Hepatocyte (in vitro differentiated cells): ENCODE results near the gene VSIG10L2. TPM values are rescaled to one million over a fixed set of nuclear protein-coding genes. Genes with fewer than 3 reads are reported as not detected.

Experiments
- DNase-seq: peaks from one replicate; pipeline ENCODE4 v3.0.0-alpha.2; 2016; ENCODE audit warnings: low spot score
- H2AFZ ChIP-seq: fragments of 200-600 bp; sonication (generic); 2 replicates; pipeline ENCODE4 v1.6.0; 2016; ENCODE audit warnings: antibody characterized with exemption, mild to moderate bottlenecking
- H3K27ac ChIP-seq: fragments of 200-600 bp; sonication (generic); 2 replicates; pipeline ENCODE4 v1.5.1; 2016; ENCODE audit warnings: mild to moderate bottlenecking
- H3K27me3 ChIP-seq: fragments of 200-600 bp; sonication (generic); 2 replicates; pipeline ENCODE4 v1.6.1; 2016
- H3K36me3 ChIP-seq: fragments of 200-600 bp; sonication (generic); replicated peaks from 2 replicates; pipeline ENCODE4 v1.5.1; 2016; ENCODE audit warnings: low read depth; ENCODE audit not compliant: insufficient read depth
- H3K4me1 ChIP-seq: fragments of 200-600 bp; sonication (generic); 2 replicates; pipeline ENCODE4 v1.5.1; 2016; ENCODE audit warnings: mild to moderate bottlenecking, moderate library complexity; ENCODE audit not compliant: insufficient read depth
- H3K4me2 ChIP-seq: fragments of 200-600 bp; sonication (generic); 2 replicates; pipeline ENCODE4 v1.6.0; 2016
- H3K4me3 ChIP-seq: fragments of 200-600 bp; sonication (generic); 2 replicates; pipeline ENCODE4 v1.5.1; 2016; ENCODE audit warnings: mild to moderate bottlenecking
- H3K79me2 ChIP-seq: fragments of 200-600 bp; sonication (generic); 2 replicates; pipeline ENCODE4 v1.6.0; 2017; ENCODE audit warnings: mild to moderate bottlenecking
- H3K9me2 ChIP-seq: fragments of 200-600 bp; sonication (generic); replicated peaks from 2 replicates; pipeline ENCODE4 v1.6.0; 2017; ENCODE audit warnings: mild to moderate bottlenecking; ENCODE audit not compliant: insufficient read depth
- H3K9me3 ChIP-seq: fragments of 200-600 bp; sonication (generic); 2 replicates; pipeline ENCODE4 v1.5.1; 2016; ENCODE audit warnings: low read depth, mild to moderate bottlenecking
- H4K20me1 ChIP-seq: fragments of 200-600 bp; sonication (generic); 2 replicates; pipeline ENCODE4 v1.6.0; 2016; ENCODE audit warnings: mild to moderate bottlenecking; ENCODE audit not compliant: insufficient read depth, poor library complexity, severe bottlenecking
- EZH2 ChIP-seq: fragments of 200-600 bp; sonication (generic); IDR thresholded peaks from 2 replicates; pipeline ENCODE4 v1.6.1; 2016; ENCODE audit warnings: antibody characterized with exemption, mild to moderate bottlenecking, borderline replicate concordance
- EZH2phosphoT487 ChIP-seq: fragments of 200-600 bp; sonication (generic); IDR thresholded peaks from one replicate; pipeline ENCODE4 v1.6.1; 2018; ENCODE audit warnings: antibody characterized with exemption, mild to moderate bottlenecking, low read depth, moderate library complexity; ENCODE audit not compliant: unreplicated experiment, severe bottlenecking
- WGBS: methylation state at CpG from one replicate; pipeline ENCODE4 v1.1.6; 2016; ENCODE audit warnings: low lambda C conversion rate; ENCODE audit errors: missing lambda C conversion rate; 5-methylcytosine and 5-hydroxymethylcytosine counted together
- polyA plus RNA-seq: library from polyadenylated mRNA; unstranded; fragments of >200 nt; fragmentation: Nextera tagmentation; extraction: Ambion mirVana; gene quantifications from 2 replicates; pipeline ENCODE4 v1.2.1, GENCODE V29; 2016
- total RNA-seq: library from RNA; depleted of rRNA; stranded (reverse); fragments of >200 nt; gene quantifications from 2 replicates; pipeline ENCODE4 v1.2.3, GENCODE V29; 2014
- TF ChIP-seq, protein P1 (sequence below): fragments of 200-600 bp; sonication (generic); IDR thresholded peaks from 2 replicates; pipeline ENCODE4 v1.5.1; 2016; ENCODE audit warnings: antibody characterized with exemption, mild to moderate bottlenecking; ENCODE audit not compliant: poor library complexity

Gene VSIG10L2
- total and polyA plus RNA-seq, 2 experiments from 2014 or later = not detected

DNA sequence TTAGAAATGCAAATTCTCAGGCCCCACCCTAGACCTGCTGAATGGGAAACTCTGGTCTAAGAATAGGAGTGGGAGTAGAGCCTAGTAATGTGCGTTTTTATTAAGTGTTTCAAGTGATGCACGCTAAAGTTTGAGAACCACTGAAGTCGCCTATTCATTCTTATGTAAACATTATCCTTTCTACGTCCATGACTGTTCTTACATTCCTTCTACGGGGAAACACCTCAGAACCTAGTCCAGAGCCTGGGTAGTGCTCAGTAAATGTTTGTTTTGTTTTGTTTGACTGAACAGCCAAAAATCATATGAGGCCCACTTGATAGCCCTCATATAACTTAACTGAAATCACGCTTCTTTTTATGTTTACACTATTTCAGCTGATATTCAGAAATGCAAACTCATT, 29.8 kb downstream of the VSIG10L2 start:
- H3K79me2 ChIP-seq = no peaks in the 10 kb centered on the region
- DNase-seq = no peak
- WGBS = 81% methylated on average over 6 of the region's 6 CpGs
- H3K4me3 ChIP-seq = no peak overlapping the region
- no peak overlapping the region for H3K4me2 ChIP-seq
- TF ChIP-seq EZH2 = no peak
- no peak for TF ChIP-seq EZH2phosphoT487
- H3K9me3 ChIP-seq = no peaks in the 10 kb centered on the region
- no peaks in the 10 kb centered on the region for H3K9me2 ChIP-seq
- no peak overlapping the region for H3K27ac ChIP-seq
- no peaks in the 10 kb centered on the region for H3K4me1 ChIP-seq
- H3K27me3 ChIP-seq = no peaks in the 10 kb centered on the region
- H4K20me1 ChIP-seq = no peaks in the 10 kb centered on the region
- H2AFZ ChIP-seq = no peak overlapping the region
- no peaks in the 10 kb centered on the region for H3K36me3 ChIP-seq

DNA sequence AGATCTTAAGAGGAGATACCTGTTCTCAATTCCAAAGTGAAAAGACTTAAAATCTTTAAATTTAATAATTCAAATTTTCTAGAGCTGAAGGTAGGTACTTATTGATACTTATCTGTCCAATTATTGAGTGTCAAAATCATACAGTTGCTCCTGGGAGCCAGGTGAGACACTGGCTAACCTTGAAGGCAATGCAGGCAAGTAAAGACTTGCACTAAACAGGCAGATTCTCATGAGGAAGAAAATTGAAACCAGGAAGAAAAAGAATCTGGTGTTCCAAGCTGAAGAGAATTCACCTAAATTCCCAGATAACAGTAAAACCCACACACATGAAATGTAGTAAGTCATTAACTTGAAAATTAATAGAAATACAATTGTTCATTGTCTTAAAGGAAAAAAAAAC, 30.3 kb downstream of the VSIG10L2 start:
- TF ChIP-seq, protein P1, sequence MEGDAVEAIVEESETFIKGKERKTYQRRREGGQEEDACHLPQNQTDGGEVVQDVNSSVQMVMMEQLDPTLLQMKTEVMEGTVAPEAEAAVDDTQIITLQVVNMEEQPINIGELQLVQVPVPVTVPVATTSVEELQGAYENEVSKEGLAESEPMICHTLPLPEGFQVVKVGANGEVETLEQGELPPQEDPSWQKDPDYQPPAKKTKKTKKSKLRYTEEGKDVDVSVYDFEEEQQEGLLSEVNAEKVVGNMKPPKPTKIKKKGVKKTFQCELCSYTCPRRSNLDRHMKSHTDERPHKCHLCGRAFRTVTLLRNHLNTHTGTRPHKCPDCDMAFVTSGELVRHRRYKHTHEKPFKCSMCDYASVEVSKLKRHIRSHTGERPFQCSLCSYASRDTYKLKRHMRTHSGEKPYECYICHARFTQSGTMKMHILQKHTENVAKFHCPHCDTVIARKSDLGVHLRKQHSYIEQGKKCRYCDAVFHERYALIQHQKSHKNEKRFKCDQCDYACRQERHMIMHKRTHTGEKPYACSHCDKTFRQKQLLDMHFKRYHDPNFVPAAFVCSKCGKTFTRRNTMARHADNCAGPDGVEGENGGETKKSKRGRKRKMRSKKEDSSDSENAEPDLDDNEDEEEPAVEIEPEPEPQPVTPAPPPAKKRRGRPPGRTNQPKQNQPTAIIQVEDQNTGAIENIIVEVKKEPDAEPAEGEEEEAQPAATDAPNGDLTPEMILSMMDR = no peak
- TF ChIP-seq EZH2phosphoT487 (no peak), EZH2 (no peak)
- Histone ChIP-seq H4K20me1 (no peaks in the 10 kb centered on the region), H3K79me2 (no peaks in the 10 kb centered on the region), H2AFZ (no peak overlapping the region), H3K4me1 (no peaks in the 10 kb centered on the region), H3K27ac (no peak overlapping the region), H3K9me2 (no peaks in the 10 kb centered on the region), H3K4me2 (no peak overlapping the region), H3K36me3 (no peaks in the 10 kb centered on the region), H3K27me3 (no peaks in the 10 kb centered on the region), H3K9me3 (no peaks in the 10 kb centered on the region), H3K4me3 (no peak overlapping the region)
- no peak for DNase-seq

DNA sequence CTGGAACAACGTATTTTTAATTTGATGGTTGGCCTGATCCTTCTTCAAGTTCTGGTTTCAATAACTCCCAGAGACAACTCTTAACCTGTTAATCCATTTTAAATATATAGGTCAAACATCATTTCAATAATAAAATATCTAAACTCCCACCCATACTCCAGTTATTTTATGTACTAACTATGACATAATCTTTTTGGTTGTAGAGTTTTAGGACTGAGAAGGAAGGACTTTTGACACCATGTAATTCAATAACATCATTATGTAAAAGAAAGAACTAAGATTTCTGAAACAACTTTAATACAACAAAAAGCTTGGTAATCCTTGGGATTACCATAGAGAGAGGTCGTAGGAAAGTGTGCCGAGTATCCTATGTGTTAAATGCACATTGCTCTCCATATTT, 31.5 kb downstream of the VSIG10L2 start:
- H3K36me3 ChIP-seq = no peaks in the 10 kb centered on the region
- H3K4me3 ChIP-seq = no peak overlapping the region
- no peak for DNase-seq
- H3K27ac ChIP-seq = no peak overlapping the region
- H4K20me1 ChIP-seq = no peaks in the 10 kb centered on the region
- H3K4me1 ChIP-seq = no peaks in the 10 kb centered on the region
- no peak for TF ChIP-seq EZH2
- TF ChIP-seq, protein P1 = no peak
- TF ChIP-seq EZH2phosphoT487 = no peak
- H2AFZ ChIP-seq = no peak overlapping the region
- no peaks in the 10 kb centered on the region for H3K9me3 ChIP-seq
- no peak overlapping the region for H3K4me2 ChIP-seq
- no peaks in the 10 kb centered on the region for H3K9me2 ChIP-seq
- H3K79me2 ChIP-seq = no peaks in the 10 kb centered on the region
- 69% methylated on average over 3 of the region's 3 CpGs for WGBS
- no peaks in the 10 kb centered on the region for H3K27me3 ChIP-seq

DNA sequence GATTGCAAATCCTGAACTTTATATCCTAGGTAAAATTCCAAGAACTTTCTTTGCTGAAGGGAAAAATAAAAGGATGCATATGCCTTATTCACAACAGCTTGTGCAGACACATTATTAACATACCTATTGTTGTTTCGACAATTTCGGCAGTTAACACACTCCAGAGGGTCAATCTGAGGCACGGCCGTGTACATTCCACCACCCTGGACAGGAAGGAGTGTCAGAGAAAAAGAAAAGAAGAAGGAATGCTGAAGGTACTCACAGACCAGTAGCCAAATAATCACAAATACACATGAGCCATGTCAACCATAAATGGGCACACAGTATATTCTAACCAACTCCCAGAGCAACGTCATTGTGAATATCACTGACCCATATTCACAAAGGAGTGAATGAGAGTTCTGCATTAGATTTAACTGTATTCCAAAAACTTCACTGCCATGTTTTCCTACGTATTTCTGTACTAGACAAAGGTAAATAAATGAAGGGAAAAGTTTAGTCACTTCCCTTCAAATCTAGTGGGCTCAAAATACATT, 32.4 kb downstream of the VSIG10L2 start:
- H3K9me2 ChIP-seq = no peaks in the 10 kb centered on the region
- no peak overlapping the region for H3K4me2 ChIP-seq
- no peaks in the 10 kb centered on the region for H4K20me1 ChIP-seq
- H3K27me3 ChIP-seq = no peaks in the 10 kb centered on the region
- no peak for DNase-seq
- no peaks in the 10 kb centered on the region for H3K36me3 ChIP-seq
- WGBS = 82% methylated on average over 6 of the region's 6 CpGs
- H2AFZ ChIP-seq = no peak overlapping the region
- no peak overlapping the region for H3K27ac ChIP-seq
- no peak overlapping the region for H3K4me3 ChIP-seq
- no peaks in the 10 kb centered on the region for H3K79me2 ChIP-seq
- TF ChIP-seq, protein P1 = no peak
- TF ChIP-seq EZH2 = no peak
- TF ChIP-seq EZH2phosphoT487 = no peak
- no peaks in the 10 kb centered on the region for H3K9me3 ChIP-seq
- H3K4me1 ChIP-seq = no peaks in the 10 kb centered on the region
